K562 treated with DMSO at 1 percent for 4 hours (cell line): ENCODE measurements around the gene DENND6B. TPM values are rescaled to one million over a fixed set of nuclear protein-coding genes. Genes with fewer than 3 reads are reported as not detected.

ENCODE experiments used
- total RNA-seq: library from RNA; unstranded; fragments of 300-600 nt; gene quantifications from 2 replicates; pipeline ENCODE4 v1.2.3, GENCODE V29; 2022; ENCODE audit not compliant: insufficient read depth

Gene DENND6B
- 1.8 TPM in 2 replicates for total RNA-seq

GRCh38 chr22:50326956-50327710, at the start of gene DENND6B:
DENND6B (minus strand) TSS chr22:50327012; CDS start chr22:50326988, 24 bp downstream.

GRCh38 chr22:50342651-50343540, 16.1 kb upstream of the DENND6B start, which contains the start of gene PPP6R2:
PPP6R2 (plus strand) TSS chr22:50343327; CDS start chr22:50393909, 50,582 bp downstream.

GRCh38 chr22:50306753-50307749, 19.8 kb downstream of the DENND6B start, which contains the start of gene PLXNB2:
PLXNB2 (minus strand) TSS chr22:50307646; CDS start chr22:50290584, 17,062 bp downstream.

GRCh38 chr22:50269970-50270665, 56.7 kb downstream of the DENND6B start, which contains the start of gene MAPK11:
MAPK11 (minus strand) TSS chr22:50270380; CDS start chr22:50270292, 88 bp downstream.

GRCh38 chr22:50261615-50262459, 65.0 kb downstream of the DENND6B start, which contains the start of gene MAPK12:
MAPK12 (minus strand) TSS chr22:50261683; CDS start chr22:50261509, 174 bp downstream.

Other genes with a start within 250 kb of the DENND6B start
- 1.5 and 5.6 TPM in 2 replicates for gene MLC1, start 241.6 kb downstream of the DENND6B start, total RNA-seq
- 0.66 and 0.81 TPM in 2 replicates for gene MOV10L1, start 237.0 kb downstream of the DENND6B start, total RNA-seq
- gene PANX2, start 156.3 kb downstream of the DENND6B start, total RNA-seq, result 24.4 and 28.0 TPM in 2 replicates
- 54.3 and 67.9 TPM in 2 replicates for gene TRABD, start 141.1 kb downstream of the DENND6B start, total RNA-seq
- gene SELENOO, start 126.0 kb downstream of the DENND6B start, total RNA-seq, result 19.9 and 32.2 TPM in 2 replicates
- gene TUBGCP6, start 82.0 kb downstream of the DENND6B start, total RNA-seq, result 11.9 and 16.1 TPM in 2 replicates
- 25.1 and 29.2 TPM in 2 replicates for gene HDAC10, start 75.7 kb downstream of the DENND6B start, total RNA-seq
- 24.5 and 32.8 TPM in 2 replicates for gene MAPK12, start 65.3 kb downstream of the DENND6B start, total RNA-seq
- 7.2 and 11.4 TPM in 2 replicates for gene MAPK11, start 56.6 kb downstream of the DENND6B start, total RNA-seq
- 34.3 and 35.7 TPM in 2 replicates for gene PLXNB2, start 19.4 kb downstream of the DENND6B start, total RNA-seq
- gene PPP6R2, start 16.3 kb upstream of the DENND6B start, total RNA-seq, result 42.2 and 49.8 TPM in 2 replicates
- gene SBF1, start 148.0 kb upstream of the DENND6B start, total RNA-seq, result 46.6 and 47.5 TPM in 2 replicates
- gene ADM2, start 154.5 kb upstream of the DENND6B start, total RNA-seq, result 8.0 and 9.4 TPM in 2 replicates
- gene MIOX, start 159.8 kb upstream of the DENND6B start, total RNA-seq, result not detected in 2 replicates
- 52.4 and 57.2 TPM in 2 replicates for gene LMF2, start 180.7 kb upstream of the DENND6B start, total RNA-seq
- 70.5 and 85.1 TPM in 2 replicates for gene NCAPH2, start 181.2 kb upstream of the DENND6B start, total RNA-seq
- gene SCO2, start 198.6 kb upstream of the DENND6B start, total RNA-seq, result 2.4 and 4.6 TPM in 2 replicates
- 4.4 and 7.1 TPM in 2 replicates for gene TYMP, start 203.0 kb upstream of the DENND6B start, total RNA-seq
- 8.1 and 14.9 TPM in 2 replicates for gene KLHDC7B, start 218.9 kb upstream of the DENND6B start, total RNA-seq
- not detected in 2 replicates for gene SYCE3, start 235.9 kb upstream of the DENND6B start, total RNA-seq